ENCODE data around the gene VMP1.

- TF ChIP-seq POLR2A (IDR thresholded peaks at IDR 0.05; ENCODE audit: extremely low read depth, insufficient read length) (no peak), MYC (IDR thresholded peaks at IDR 0.05; ENCODE audit: low read depth, low read length) (no peak), MAX (IDR thresholded peaks at IDR 0.05; ENCODE audit: low read depth, low read length) (no peak)
- TF ChIP-seq, protein P1, sequence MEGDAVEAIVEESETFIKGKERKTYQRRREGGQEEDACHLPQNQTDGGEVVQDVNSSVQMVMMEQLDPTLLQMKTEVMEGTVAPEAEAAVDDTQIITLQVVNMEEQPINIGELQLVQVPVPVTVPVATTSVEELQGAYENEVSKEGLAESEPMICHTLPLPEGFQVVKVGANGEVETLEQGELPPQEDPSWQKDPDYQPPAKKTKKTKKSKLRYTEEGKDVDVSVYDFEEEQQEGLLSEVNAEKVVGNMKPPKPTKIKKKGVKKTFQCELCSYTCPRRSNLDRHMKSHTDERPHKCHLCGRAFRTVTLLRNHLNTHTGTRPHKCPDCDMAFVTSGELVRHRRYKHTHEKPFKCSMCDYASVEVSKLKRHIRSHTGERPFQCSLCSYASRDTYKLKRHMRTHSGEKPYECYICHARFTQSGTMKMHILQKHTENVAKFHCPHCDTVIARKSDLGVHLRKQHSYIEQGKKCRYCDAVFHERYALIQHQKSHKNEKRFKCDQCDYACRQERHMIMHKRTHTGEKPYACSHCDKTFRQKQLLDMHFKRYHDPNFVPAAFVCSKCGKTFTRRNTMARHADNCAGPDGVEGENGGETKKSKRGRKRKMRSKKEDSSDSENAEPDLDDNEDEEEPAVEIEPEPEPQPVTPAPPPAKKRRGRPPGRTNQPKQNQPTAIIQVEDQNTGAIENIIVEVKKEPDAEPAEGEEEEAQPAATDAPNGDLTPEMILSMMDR (IDR thresholded peaks at IDR 0.05; ENCODE audit: low read depth, low read length): no peak
Measured at GRCh38 chr17:59762049-59762823, 54.8 kb downstream of the VMP1 start.

Data from NB4 (cell line).